Activated T-cell treated with anti-CD3 and anti-CD28 coated beads, Interleukin-2, amount 50 U/mL, for 24 hours (primary cell): ENCODE data around the gene SPTBN2.

ENCODE experiments used
- DNase-seq: peaks from one replicate; pipeline ENCODE4 v3.0.0-alpha.2; 2020
- H3K27ac Mint-ChIP-seq: 2 replicates; pipeline ENCODE4 v1.8.0; 2020; ENCODE audit warnings: mild to moderate bottlenecking, mixed read lengths
- H3K27me3 Mint-ChIP-seq: 2 replicates; pipeline ENCODE4 v1.8.0; 2020; ENCODE audit warnings: mixed read lengths
- H3K36me3 Mint-ChIP-seq: 2 replicates; pipeline ENCODE4 v1.8.0; 2020; ENCODE audit warnings: low read depth, mixed read lengths
- H3K4me1 Mint-ChIP-seq: 2 replicates; pipeline ENCODE4 v1.8.0; 2020; ENCODE audit warnings: low read depth, mixed read lengths
- H3K4me3 Mint-ChIP-seq: 2 replicates; pipeline ENCODE4 v1.8.0; 2020; ENCODE audit warnings: mild to moderate bottlenecking, moderate library complexity, mixed read lengths
- H3K9me3 Mint-ChIP-seq: 2 replicates; pipeline ENCODE4 v1.8.0; 2020; ENCODE audit warnings: mixed read lengths

Gene SPTBN2

DNA sequence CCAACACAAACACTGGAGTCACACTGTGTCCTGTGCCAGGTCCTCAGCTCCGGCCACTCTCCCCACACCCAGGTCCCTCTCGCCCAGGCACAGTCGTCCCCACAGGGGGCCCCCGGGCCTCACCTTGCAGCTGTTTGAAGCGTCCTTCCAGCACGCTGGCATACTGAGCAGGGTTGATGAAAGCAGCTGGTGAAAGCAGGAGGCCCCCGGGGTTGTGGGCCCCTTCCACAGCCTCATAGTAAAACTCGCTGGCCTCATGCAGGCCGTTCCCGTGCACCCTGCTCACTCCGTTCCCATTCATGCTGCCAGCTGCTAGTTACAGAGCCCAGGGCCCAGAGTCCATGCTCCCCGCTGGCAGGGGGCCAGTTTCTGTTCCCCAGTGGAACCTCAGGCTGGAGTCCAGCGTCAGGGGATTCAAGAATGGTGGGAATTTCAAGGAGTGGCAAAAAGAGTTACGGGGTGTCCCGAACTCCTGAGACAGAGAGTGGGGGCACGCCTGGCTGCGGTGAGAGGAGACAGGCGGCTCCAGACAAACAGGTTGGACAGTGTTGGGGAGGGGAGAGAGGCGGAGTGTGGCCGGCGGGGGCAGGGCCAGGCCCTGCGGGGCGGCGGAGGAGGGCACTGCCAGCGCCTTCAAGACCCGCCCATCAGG, 10.6 kb downstream of the SPTBN2 start:
- H3K4me1 Mint-ChIP-seq = peaks cover 7% of the 10 kb centered on the region
- no peaks in the 10 kb centered on the region for H3K36me3 Mint-ChIP-seq
- H3K9me3 Mint-ChIP-seq = no peaks in the 10 kb centered on the region
- DNase-seq = no peak
- H3K27ac Mint-ChIP-seq = no peak overlapping the region
- H3K4me3 Mint-ChIP-seq = no peak overlapping the region
- H3K27me3 Mint-ChIP-seq = peaks cover 55% of the 10 kb centered on the region

DNA sequence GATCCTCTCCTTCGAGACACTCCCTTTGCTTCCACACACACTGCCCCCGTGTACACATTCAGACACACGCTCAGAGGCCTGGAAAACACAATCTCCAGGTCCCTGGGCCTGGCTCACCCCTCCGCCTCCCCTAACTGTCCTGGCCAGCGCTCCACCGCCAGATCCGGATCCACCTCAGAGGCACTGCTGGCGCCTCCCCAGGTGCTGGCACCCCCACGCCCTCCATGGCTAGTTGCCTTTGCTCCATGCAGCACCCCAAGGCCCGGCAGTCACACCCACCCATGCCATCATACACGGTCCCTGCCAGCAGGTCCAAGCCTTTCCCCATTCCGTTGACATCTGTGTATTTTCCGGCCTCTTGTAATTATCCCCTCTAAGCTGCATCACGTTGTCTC, 11.1 kb downstream of the SPTBN2 start:
- H3K36me3 Mint-ChIP-seq = no peaks in the 10 kb centered on the region
- peaks cover 53% of the 10 kb centered on the region for H3K27me3 Mint-ChIP-seq
- no peak for DNase-seq
- peaks cover 7% of the 10 kb centered on the region for H3K4me1 Mint-ChIP-seq
- no peak overlapping the region for H3K4me3 Mint-ChIP-seq
- no peak overlapping the region for H3K27ac Mint-ChIP-seq
- H3K9me3 Mint-ChIP-seq = no peaks in the 10 kb centered on the region

DNA sequence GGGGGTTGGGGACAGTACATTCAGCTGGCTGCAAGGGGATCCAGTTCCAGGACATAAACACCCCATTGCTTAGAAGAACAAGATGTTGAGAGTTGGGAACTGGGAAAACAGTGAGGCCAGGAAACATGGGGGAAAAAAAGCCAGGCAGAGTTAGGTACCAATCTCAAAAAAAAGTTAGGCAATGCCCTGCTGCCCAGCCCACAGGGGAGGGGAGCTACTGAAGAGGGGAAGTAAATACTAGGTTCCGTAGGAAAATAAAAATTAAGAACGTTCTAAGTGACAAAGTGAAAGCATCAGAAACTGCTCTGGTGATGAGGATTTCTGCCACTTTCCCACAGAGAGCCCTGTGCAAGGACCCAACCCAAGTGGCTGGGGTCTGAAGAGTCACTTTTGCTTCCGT, 12.0 kb downstream of the SPTBN2 start:
- Mint-ChIP-seq H3K36me3 (no peaks in the 10 kb centered on the region), H3K27me3 (peaks cover 49% of the 10 kb centered on the region), H3K9me3 (no peaks in the 10 kb centered on the region), H3K27ac (no peak overlapping the region), H3K4me3 (no peak overlapping the region), H3K4me1 (peaks cover 7% of the 10 kb centered on the region)
- no peak for DNase-seq

DNA sequence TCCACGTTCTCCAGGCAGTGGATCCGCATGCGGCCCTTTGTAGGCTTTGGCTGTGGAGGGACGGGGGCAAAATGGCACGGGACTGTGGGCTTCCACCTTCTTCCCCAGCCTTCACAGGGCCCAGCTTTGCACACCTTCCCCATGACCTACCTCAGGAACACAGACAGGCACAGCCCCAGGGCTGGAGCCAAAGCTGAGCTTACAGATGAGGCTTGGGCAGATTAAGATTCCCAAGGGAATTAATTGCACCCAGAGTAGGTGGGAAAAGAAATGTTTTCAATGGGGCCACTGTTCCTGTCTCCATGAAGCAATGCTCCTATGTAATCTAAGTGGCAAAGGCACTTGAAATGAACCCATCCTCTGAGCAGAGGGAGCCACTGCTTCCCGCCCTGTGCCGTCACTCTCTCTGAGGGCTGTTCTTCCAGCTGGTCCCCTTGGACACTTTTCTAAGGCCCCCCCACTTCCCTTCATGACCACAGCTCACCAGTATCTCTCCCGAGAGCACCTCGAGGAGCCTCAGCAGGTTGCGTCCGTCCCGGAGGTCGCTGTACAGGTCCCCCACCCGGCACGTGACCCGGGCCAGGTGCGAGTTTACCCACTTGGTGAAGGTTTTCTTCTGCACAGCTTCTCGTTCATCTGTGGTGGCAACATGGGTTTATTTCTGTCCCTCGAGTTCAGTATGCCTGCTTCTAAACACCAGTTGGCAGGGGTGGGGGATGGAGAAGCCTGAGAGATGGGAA, 13.5 kb downstream of the SPTBN2 start:
- Mint-ChIP-seq H3K9me3 (no peaks in the 10 kb centered on the region), H3K4me3 (no peak overlapping the region), H3K36me3 (no peaks in the 10 kb centered on the region), H3K27ac (no peak overlapping the region), H3K27me3 (peaks cover 39% of the 10 kb centered on the region), H3K4me1 (peaks cover 7% of the 10 kb centered on the region)
- DNase-seq = no peak

DNA sequence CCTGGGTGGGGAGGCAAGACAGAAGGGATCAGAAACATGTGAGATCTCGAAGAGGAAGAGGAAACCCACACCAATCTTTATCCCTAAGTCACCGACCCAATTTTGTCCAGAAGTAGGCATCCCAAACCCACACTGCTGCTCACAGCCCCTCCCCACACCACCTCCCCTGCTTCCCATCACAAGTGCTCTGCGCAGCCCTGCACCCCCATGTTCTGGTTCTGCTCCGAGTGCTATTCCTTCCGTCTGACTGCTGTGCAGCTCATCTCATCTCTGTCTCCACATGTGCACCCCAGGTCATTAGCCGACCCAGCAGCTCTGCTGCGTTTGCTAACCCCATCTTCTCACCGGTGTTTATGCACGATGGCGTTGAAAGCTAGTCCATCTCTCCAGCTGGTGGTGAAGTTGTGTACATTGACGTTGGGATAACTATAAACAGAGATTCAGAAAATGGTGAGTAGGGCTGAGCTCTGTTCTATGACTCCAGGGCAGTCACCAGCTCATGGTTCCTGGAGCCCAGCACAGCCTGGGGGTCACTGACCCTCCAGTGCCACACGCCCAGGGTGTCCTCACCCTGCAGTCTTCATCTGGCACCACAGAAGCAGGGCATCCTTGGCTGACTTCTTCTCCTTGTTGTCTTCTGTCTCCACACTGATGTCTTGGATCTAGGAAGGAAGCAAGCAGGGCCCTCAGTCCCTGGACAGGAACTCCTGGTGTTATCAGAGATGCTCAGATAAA, 15.1 kb downstream of the SPTBN2 start:
- no peaks in the 10 kb centered on the region for H3K4me1 Mint-ChIP-seq
- no peak for DNase-seq
- H3K27me3 Mint-ChIP-seq = peaks cover 24% of the 10 kb centered on the region
- no peak overlapping the region for H3K27ac Mint-ChIP-seq
- no peaks in the 10 kb centered on the region for H3K9me3 Mint-ChIP-seq
- no peaks in the 10 kb centered on the region for H3K36me3 Mint-ChIP-seq
- H3K4me3 Mint-ChIP-seq = no peak overlapping the region

DNA sequence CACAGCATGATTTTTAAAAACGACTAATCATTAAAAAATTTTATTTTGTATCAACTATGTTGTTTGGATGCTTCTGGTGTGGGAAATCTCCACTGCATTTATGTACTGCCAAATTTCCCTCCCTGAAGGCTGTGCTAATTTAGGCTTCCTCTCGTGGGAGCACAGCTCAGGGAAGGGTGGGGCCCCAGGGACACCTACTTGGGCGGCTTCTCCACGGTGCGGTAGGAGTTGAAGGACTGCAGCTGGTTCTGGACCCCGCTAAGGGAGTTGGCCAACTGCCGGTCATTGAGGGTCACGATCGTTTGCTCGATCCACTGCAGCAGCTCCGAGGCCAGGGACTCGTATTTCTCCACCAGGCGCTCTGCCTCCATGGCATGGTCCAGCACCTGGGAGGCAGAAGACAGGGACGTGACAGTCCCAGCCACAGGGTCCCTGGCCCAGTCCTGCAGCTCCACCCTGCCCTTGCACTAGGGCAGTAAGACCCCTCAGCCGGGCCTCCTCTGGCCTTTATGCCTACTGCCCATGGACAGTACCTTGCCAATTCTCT, 18.6 kb downstream of the SPTBN2 start:
- Mint-ChIP-seq H3K27ac (no peak overlapping the region), H3K4me3 (no peak overlapping the region), H3K36me3 (no peaks in the 10 kb centered on the region), H3K27me3 (peaks cover 12% of the 10 kb centered on the region), H3K4me1 (no peaks in the 10 kb centered on the region), H3K9me3 (no peaks in the 10 kb centered on the region)
- no peak for DNase-seq

DNA sequence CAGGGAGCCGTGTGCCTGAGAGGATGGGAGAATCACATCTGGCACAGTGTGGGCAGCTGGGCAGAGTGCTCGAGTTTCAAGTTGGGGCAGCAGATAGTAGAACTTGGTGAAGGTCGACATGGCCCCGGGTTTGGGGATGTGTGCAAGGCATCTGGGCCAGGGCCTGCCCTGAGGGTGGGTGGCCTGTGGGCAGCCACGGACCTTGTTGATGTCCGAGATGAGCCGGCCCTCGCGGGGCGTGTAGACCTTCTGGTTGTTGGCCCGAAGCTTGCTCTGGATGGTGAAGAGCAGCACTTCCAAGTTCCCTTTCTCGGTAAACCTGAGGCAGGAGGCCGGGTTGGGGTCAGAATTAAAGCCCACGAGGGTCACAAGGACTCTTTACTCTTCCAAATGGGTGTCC, 20.3 kb downstream of the SPTBN2 start:
- Mint-ChIP-seq H3K4me3 (no peak overlapping the region), H3K9me3 (no peaks in the 10 kb centered on the region), H3K36me3 (no peaks in the 10 kb centered on the region), H3K27me3 (peaks cover 4% of the 10 kb centered on the region), H3K4me1 (no peaks in the 10 kb centered on the region), H3K27ac (no peak overlapping the region)
- no peak for DNase-seq

DNA sequence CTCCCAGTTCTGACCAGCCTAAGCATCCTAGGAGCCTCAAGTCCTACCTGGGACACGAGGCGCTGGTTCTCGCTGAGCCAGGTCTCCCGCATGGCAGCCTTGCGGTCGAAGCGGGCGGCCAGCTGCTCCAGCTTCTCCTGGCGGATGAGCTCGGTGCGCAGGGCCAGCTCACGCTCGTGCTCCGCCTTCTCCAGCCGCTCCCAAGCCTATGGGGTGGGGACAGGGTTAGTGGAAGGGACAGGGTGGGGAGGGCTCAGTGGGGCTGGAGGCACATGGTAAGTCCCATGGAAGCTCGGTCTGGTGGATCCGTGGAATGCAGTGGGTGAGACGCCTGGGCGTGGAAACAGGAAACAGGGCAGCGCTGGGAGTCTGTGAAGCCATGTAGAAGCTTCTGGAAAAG, 20.9 kb downstream of the SPTBN2 start:
- H3K9me3 Mint-ChIP-seq = no peaks in the 10 kb centered on the region
- H3K27ac Mint-ChIP-seq = no peak overlapping the region
- no peaks in the 10 kb centered on the region for H3K27me3 Mint-ChIP-seq
- no peaks in the 10 kb centered on the region for H3K36me3 Mint-ChIP-seq
- H3K4me3 Mint-ChIP-seq = no peak overlapping the region
- DNase-seq = no peak
- H3K4me1 Mint-ChIP-seq = no peaks in the 10 kb centered on the region

DNA sequence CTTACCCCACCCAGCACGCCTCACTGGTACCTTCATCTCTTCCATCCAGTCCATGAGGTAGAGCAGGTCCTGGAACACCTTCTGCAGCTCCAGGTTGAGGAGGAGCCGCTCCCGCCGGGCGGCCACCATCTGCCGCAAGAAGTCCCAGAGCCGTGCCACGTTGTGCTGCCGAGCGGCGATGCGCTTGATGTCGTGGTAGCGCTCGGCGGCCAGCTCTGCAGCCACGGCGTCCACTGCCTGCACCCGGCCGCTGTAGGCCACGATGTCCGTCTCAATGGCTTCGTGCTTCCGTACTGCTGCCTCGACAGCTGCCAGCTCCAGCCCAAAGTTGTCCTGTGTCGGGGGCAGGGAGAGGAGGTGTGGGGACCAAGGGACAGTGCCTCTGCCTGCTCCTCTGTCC, 21.5 kb downstream of the SPTBN2 start:
- no peaks in the 10 kb centered on the region for H3K4me1 Mint-ChIP-seq
- H3K36me3 Mint-ChIP-seq = no peaks in the 10 kb centered on the region
- H3K4me3 Mint-ChIP-seq = no peak overlapping the region
- no peaks in the 10 kb centered on the region for H3K27me3 Mint-ChIP-seq
- no peak for DNase-seq
- H3K9me3 Mint-ChIP-seq = no peaks in the 10 kb centered on the region
- no peak overlapping the region for H3K27ac Mint-ChIP-seq

DNA sequence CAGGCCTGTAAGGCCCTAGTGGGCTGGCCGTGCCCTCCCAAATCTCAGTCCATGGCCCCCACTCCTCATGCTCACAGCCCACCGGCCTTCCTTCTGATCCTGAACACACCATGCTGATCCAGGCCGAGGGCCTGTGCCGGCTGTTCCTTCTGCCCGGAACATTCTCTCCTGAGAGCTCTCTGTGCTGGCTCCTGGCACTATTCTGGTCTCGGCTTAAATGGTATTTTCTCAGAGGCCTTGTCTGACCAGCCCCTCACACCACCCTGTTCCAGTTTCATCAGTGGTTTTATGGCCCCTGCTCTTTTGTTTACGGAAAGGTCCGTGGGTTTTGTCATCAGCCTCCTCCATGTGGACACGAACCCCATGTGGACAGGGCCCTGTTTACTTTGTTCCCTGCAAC, 22.0 kb downstream of the SPTBN2 start:
- H3K36me3 Mint-ChIP-seq = no peaks in the 10 kb centered on the region
- H3K27ac Mint-ChIP-seq = no peak overlapping the region
- H3K4me3 Mint-ChIP-seq = no peak overlapping the region
- no peaks in the 10 kb centered on the region for H3K27me3 Mint-ChIP-seq
- no peaks in the 10 kb centered on the region for H3K9me3 Mint-ChIP-seq
- DNase-seq = no peak
- no peaks in the 10 kb centered on the region for H3K4me1 Mint-ChIP-seq

DNA sequence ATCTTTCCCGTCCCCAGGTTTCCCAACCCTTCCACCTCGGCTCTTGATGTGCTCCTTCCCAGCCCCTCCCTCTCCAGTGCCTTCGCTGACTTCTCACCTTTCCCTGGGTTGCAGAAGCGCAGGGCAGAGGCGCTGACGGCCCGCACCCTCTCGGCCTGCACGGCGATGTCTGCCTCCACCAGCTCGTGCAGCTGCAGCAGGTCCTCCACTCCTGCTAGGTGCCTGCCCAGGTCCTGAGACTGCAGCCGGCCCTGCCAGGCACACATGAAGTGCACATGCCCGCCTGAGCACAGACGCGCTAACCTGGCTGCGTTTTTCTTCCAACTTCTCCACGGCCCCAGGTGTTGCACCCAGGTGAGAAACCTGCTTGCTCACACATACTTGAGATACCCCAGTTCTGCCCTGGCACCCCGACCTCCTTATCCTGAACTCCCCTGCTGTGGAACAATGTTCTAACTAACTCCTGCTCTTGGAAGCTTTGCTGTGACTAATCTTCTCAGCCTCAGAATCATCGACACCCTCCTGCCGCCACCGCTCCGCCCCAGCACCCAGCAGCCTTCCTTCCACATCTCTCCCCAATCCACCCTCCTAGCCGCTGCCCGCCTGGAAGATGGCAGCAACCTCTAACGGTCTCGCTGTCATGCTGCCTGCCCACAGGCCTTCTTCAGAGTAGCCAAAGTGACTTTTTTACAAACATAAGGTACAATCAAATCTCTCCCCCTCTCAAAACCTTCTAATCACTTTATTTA, 23.3 kb downstream of the SPTBN2 start:
- DNase-seq = no peak
- H3K36me3 Mint-ChIP-seq = no peaks in the 10 kb centered on the region
- no peaks in the 10 kb centered on the region for H3K9me3 Mint-ChIP-seq
- no peak overlapping the region for H3K27ac Mint-ChIP-seq
- H3K4me3 Mint-ChIP-seq = no peak overlapping the region
- H3K27me3 Mint-ChIP-seq = no peaks in the 10 kb centered on the region
- H3K4me1 Mint-ChIP-seq = peaks cover 5% of the 10 kb centered on the region

DNA sequence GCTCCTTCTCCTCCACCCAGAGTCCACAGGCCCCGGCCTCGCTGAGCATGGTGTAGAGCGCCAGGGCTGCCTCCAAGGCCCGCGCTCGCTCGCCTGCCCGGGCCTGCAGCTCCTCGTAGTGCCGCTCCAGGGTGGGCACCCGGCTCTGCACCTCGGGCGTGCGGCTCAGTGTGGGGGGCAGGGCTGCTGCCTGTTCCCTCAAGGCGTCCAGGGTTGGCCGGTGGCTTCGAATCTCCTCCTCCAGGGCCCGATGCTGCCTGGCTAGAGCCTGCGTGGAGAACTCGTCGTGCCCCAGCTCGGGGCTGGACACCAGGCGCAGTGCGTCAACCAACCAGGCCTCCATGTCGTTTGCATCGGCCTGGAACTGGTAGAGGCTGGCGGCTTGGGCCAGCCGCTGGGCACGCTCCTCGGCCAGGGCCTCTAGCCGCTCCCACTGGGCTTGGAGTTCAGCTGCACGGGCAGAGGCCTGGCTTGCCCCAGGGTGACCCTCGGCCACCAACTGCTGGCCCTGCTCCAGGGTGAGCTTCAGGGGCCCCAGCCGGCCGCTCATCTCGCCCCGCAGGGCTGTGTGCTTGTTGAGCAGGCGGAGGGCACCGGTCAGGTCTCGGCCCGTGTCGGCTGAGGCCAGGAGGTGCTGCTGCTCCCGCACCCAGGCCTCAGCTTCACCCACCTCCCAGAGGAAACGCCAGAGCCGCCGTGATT, 24.2 kb downstream of the SPTBN2 start:
- H3K27ac Mint-ChIP-seq = no peak overlapping the region
- no peaks in the 10 kb centered on the region for H3K9me3 Mint-ChIP-seq
- no peaks in the 10 kb centered on the region for H3K27me3 Mint-ChIP-seq
- peaks cover 5% of the 10 kb centered on the region for H3K4me1 Mint-ChIP-seq
- no peak for DNase-seq
- no peaks in the 10 kb centered on the region for H3K36me3 Mint-ChIP-seq
- H3K4me3 Mint-ChIP-seq = no peak overlapping the region

DNA sequence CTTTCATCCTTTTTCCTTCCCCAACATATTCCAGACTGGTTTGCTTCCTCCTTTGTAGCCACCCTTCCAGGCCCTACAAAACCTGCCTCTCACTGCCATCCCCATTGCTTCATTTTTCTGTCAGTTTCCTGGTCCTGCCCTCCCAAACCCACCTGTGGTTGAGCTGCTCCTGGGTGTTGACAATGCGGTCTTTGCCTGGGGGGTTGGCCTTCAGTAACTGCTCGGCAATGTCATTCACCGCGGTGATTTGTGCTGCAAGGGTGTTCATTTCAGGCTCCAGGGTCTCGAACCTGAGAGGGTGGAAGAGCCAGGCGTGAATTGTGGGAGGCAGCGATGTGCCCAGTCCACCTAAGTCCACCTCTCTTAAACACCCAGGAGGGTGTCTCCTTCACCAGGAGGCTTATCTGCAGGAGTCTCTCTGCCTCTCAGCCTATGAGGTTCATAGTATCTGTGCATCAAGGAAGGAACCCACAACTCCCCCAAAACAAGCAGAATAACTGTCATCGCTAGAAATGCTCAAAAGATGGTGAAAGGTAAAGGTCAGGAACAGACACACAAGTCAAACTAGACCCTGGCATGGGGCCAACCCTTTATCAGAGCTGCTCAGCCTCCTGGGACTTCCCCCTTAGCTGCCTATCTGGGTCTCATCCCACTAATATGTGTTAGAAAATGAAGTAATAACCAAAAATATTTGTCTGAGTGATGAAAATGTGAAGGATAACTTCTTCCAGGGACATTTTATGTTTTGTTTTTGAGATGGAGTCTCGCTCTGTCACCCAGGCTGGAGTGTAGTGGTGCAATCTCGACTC, 27.4 kb downstream of the SPTBN2 start:
- no peaks in the 10 kb centered on the region for H3K36me3 Mint-ChIP-seq
- no peak overlapping the region for H3K4me3 Mint-ChIP-seq
- no peaks in the 10 kb centered on the region for H3K27me3 Mint-ChIP-seq
- peaks cover 5% of the 10 kb centered on the region for H3K4me1 Mint-ChIP-seq
- H3K27ac Mint-ChIP-seq = no peak overlapping the region
- DNase-seq = no peak
- no peaks in the 10 kb centered on the region for H3K9me3 Mint-ChIP-seq
